NT2/D1 (cell line): ENCODE results near the gene MOCS3.
A peak's percentile ranks its signal among the peaks of the same experiment; 100 is the strongest.

Source experiments
- DNase-seq: peaks from one replicate; pipeline ENCODE4 v3.0.0-alpha.2; 2011; ENCODE audit warnings: low read depth, low spot score
- H3K27me3 ChIP-seq: 2 replicates; pipeline ENCODE4 v1.6.0; 2011; ENCODE audit warnings: mild to moderate bottlenecking; ENCODE audit not compliant: insufficient read length, insufficient read depth
- H3K36me3 ChIP-seq: 2 replicates; pipeline ENCODE4 v1.6.1; 2011; ENCODE audit warnings: mild to moderate bottlenecking, low read length, mixed read lengths; ENCODE audit not compliant: insufficient read depth, insufficient read length
- H3K4me1 ChIP-seq: 2 replicates; pipeline ENCODE4 v1.5.1; 2011; ENCODE audit not compliant: insufficient read depth, insufficient read length
- H3K4me3 ChIP-seq: 2 replicates; pipeline ENCODE4 v1.5.1; 2011; ENCODE audit warnings: low read depth; ENCODE audit not compliant: insufficient read length
- H3K9ac ChIP-seq: 2 replicates; pipeline ENCODE4 v1.6.0; 2011; ENCODE audit warnings: low read depth; ENCODE audit not compliant: insufficient read length
- H3K9me3 ChIP-seq: 2 replicates; pipeline ENCODE4 v1.5.1; 2011; ENCODE audit warnings: mild to moderate bottlenecking, low read length; ENCODE audit not compliant: insufficient read depth
- SUZ12 ChIP-seq: IDR thresholded peaks from 2 replicates; pipeline ENCODE4 v1.6.1; 2011; ENCODE audit not compliant: insufficient read length, insufficient read depth; ENCODE audit errors: extremely low read depth
- YY1 ChIP-seq: IDR thresholded peaks from 2 replicates; pipeline ENCODE4 v1.6.1; 2011; ENCODE audit not compliant: insufficient read length, insufficient read depth
- ZNF274 ChIP-seq: IDR thresholded peaks from 2 replicates; pipeline ENCODE4 v1.6.1; 2011; ENCODE audit warnings: mild to moderate bottlenecking, low read depth, low read length

The MOCS3 gene

GRCh38 chr20:51002633-51003032, 44.0 kb downstream of the MOCS3 start:
- no peak for TF ChIP-seq ZNF274
- TF ChIP-seq YY1 = no peak
- no peak for TF ChIP-seq SUZ12
- H3K27me3 ChIP-seq = no peaks in the 10 kb centered on the region
- no peak overlapping the region for H3K9ac ChIP-seq
- no peaks in the 10 kb centered on the region for H3K4me1 ChIP-seq
- H3K4me3 ChIP-seq = no peak overlapping the region
- no peaks in the 10 kb centered on the region for H3K9me3 ChIP-seq
- H3K36me3 ChIP-seq = peaks cover 56% of the 10 kb centered on the region
- DNase-seq = no peak

GRCh38 chr20:51003753-51004152, 45.1 kb downstream of the MOCS3 start:
- Histone ChIP-seq H3K36me3 (peaks cover 67% of the 10 kb centered on the region), H3K27me3 (no peaks in the 10 kb centered on the region), H3K4me3 (no peak overlapping the region), H3K4me1 (no peaks in the 10 kb centered on the region), H3K9me3 (no peaks in the 10 kb centered on the region), H3K9ac (peak overlapping the region; percentile 12)
- TF ChIP-seq SUZ12 (no peak), ZNF274 (no peak), YY1 (no peak)
- no peak for DNase-seq

DNA sequence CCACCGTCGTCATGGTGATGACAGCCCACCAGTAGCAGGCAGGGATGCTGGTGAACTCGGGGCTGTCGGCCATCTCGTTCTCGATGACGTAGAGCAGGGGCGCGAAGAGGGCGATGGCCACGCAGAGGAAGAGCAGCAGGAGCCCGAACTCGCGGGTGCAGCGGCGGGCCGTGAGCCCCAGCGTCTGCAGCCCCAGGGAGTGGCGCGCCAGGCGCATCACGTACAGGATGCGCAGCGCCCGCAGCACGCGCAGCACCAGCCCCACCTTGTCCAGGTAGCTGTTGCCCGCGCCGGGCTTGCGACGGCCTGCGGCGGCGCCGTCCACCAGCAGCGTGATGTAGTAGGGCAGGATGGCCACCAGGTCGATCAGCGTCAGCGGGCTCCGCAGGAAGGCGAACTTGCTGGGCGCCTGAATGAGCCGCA, 45.7 kb downstream of the MOCS3 start:
- Histone ChIP-seq H3K9ac (peak overlapping the region; percentile 8), H3K27me3 (no peaks in the 10 kb centered on the region)
- DNase-seq = no peak

GRCh38 chr20:51004781-51005180, 46.2 kb downstream of the MOCS3 start:
- Histone ChIP-seq H3K9me3 (no peaks in the 10 kb centered on the region), H3K27me3 (no peaks in the 10 kb centered on the region), H3K4me1 (no peaks in the 10 kb centered on the region), H3K9ac (no peak overlapping the region), H3K36me3 (peaks cover 77% of the 10 kb centered on the region), H3K4me3 (no peak overlapping the region)
- TF ChIP-seq ZNF274 (no peak), YY1 (no peak), SUZ12 (no peak)
- no peak for DNase-seq

More for the DNA sequence above, 45.7 kb downstream of the MOCS3 start:
- Histone ChIP-seq H3K9me3 (no peaks in the 10 kb centered on the region), H3K4me3 (no peak overlapping the region), H3K4me1 (no peaks in the 10 kb centered on the region), H3K36me3 (peaks cover 73% of the 10 kb centered on the region)
- TF ChIP-seq SUZ12 (no peak), ZNF274 (no peak), YY1 (no peak)

DNA sequence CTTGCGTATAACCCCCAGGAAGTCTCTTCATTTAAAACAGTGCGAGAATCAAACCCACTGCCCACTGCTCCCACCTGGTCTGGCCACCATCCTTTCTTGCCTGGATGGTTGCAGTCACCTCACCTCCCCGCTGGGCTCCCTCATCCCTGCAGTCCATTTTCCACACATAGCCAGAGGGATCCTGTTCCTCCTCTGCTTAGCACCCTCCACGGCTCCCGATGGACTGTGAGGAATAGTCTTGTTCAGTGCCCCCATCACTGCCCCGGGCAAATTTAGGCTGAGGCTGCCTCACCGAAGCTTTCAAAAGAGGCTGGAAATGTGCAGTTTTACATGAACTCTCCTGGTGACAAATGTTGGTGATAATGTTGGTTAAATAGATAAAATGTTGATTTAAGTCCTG, 46.6 kb downstream of the MOCS3 start:
- no peaks in the 10 kb centered on the region for H3K9me3 ChIP-seq
- peaks cover 82% of the 10 kb centered on the region for H3K36me3 ChIP-seq
- no peak for TF ChIP-seq ZNF274
- no peak for TF ChIP-seq SUZ12
- no peak for TF ChIP-seq YY1
- no peaks in the 10 kb centered on the region for H3K4me1 ChIP-seq
- H3K27me3 ChIP-seq = no peaks in the 10 kb centered on the region
- DNase-seq = no peak
- no peak overlapping the region for H3K9ac ChIP-seq
- H3K4me3 ChIP-seq = no peak overlapping the region

- TF ChIP-seq ZNF274 = no peak
- no peak for TF ChIP-seq SUZ12
- no peak for TF ChIP-seq YY1
- H3K27me3 ChIP-seq = no peaks in the 10 kb centered on the region
- H3K9ac ChIP-seq = no peak overlapping the region
- DNase-seq = no peak
- H3K4me3 ChIP-seq = no peak overlapping the region
- no peaks in the 10 kb centered on the region for H3K9me3 ChIP-seq
- no peaks in the 10 kb centered on the region for H3K4me1 ChIP-seq
- peaks cover 84% of the 10 kb centered on the region for H3K36me3 ChIP-seq
Observed at GRCh38 chr20:51008718-51009117, 50.1 kb downstream of the MOCS3 start.

- Histone ChIP-seq H3K9me3 (no peaks in the 10 kb centered on the region), H3K4me1 (peaks cover 4% of the 10 kb centered on the region), H3K9ac (no peak overlapping the region), H3K27me3 (no peaks in the 10 kb centered on the region), H3K4me3 (no peak overlapping the region), H3K36me3 (peaks cover 77% of the 10 kb centered on the region)
- DNase-seq = no peak
- TF ChIP-seq ZNF274 (no peak), YY1 (no peak), SUZ12 (no peak)
Observed at GRCh38 chr20:51009303-51010042, 50.9 kb downstream of the MOCS3 start.
